ENCODE data around the gene CLDN5. TPM values are rescaled to one million over a fixed set of nuclear protein-coding genes. Genes with fewer than 3 reads are reported as not detected.

Gene CLDN5
- total RNA-seq = 889 and 919 TPM in 2 replicates

DNA sequence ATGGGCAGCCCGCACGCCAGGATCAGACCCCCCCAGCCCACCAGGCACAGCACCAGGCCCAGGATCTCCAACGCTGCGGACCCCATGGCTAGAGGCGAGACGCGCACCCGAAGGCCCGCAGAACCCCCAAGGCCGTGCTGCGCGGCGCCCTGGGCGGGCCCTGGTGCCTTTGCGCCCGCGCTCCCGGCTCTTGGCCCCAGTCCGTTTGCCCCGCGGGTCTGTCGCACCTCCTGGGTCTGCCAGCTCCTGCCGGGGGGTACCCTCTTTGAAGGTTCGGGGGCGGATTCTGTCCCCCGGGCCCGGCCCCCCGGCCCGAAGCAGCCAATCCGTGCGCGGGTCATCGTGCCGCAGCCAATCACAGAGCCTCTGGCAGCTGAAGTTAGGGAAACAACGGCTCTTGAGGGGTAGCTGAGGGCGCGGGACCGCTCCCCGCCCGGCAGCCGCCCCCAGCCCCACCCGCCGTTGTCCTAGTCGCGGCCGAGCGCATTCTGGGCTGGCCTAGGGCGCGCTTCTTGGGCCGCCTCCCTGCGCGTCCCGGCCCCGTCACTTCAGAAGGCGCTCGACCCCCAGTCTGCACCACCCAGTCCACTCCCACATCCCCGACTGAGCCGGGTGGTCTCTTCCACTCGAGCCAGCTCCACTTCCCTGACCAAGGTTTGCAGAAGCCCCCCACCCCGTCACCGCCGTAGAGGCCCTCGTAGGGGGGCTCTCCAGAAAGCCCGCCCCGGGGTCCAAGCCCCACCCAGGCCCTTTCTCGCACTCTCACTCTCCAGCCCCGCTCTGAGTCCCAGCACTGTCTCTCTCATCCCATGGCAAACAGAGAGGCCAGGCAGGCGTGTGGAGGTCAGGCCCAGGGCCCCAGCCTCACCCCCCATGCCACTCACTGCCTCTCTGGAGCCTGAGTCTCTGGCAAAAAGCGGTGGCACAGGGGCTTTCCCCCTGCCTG lies at the start of gene CLDN5:
Gene CLDN5 (minus strand): TSS at position 241 of the 946 bp plus-strand sequence. CDS start 155 bp downstream, at position 86.

DNA sequence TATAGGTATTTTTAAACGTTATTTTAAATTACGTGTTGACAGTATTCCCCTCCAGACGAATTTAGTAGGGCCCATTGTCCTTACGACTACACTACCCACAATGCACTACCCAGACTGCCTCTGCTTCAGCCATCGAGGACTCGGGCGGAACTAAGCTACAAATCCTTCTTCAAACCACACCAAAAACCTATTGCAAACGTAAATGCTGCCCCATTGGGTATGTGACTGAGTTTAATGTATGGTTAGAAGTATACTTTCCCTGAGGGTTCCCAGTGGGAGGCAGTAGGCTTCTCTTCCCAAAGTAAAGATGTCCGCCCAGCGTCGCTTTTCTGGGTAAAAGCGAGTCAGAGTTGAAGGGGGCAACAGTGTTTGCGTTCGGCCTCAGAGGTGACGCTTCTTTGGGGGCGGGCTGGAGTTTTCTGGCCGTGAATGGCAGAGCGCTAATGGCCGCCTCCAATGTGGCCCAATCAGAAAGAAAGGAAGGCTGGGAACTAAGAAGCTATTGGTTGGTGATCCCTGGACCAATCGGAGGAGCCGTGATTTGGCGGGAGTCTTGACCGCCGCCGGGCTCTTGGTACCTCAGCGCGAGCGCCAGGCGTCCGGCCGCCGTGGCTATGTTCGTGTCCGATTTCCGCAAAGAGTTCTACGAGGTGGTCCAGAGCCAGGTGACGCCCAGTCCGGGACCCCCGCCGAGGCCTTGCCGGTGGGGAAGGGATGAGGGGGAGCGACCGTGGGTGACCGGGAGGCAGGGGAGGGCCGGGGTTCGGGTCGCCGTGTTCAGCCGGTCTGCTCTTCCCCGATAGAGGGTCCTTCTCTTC lies 44.6 kb downstream of the CLDN5 start, which contains the start of gene CDC45:
Gene CDC45 (plus strand): TSS at position 566 of the 818 bp plus-strand sequence. CDS start 49 bp downstream, at position 615.

GRCh38 chr22:19478901-19479354 lies 45.3 kb downstream of the CLDN5 start, which contains the start of gene UFD1:
Gene UFD1, minus strand, starts transcription at chr22:19479193. Its CDS starts 108 bp downstream, at chr22:19479085.

Other genes starting within 250 kb of the CLDN5 start
- gene CLTCL1, start 232.7 kb downstream of the CLDN5 start, total RNA-seq = 2.4 and 3.5 TPM in 2 replicates
- gene HIRA, start 92.7 kb downstream of the CLDN5 start, total RNA-seq = 15.2 and 17.7 TPM in 2 replicates
- gene MRPL40, start 91.9 kb downstream of the CLDN5 start, total RNA-seq = 39.1 and 46.2 TPM in 2 replicates
- gene C22orf39, start 76.7 kb downstream of the CLDN5 start, total RNA-seq = 24.0 and 24.2 TPM in 2 replicates
- 68.5 and 85.9 TPM in 2 replicates for gene UFD1, start 45.2 kb downstream of the CLDN5 start, total RNA-seq
- 39.4 and 43.0 TPM in 2 replicates for gene CDC45, start 44.5 kb downstream of the CLDN5 start, total RNA-seq
- 7.9 and 8.7 TPM in 2 replicates for gene SEPTIN5, start 190.1 kb upstream of the CLDN5 start, total RNA-seq
- 1.0 and 3.7 TPM in 2 replicates for gene GP1BB, start 199.1 kb upstream of the CLDN5 start, total RNA-seq
- 12.3 and 14.5 TPM in 2 replicates for gene TBX1, start 236.4 kb upstream of the CLDN5 start, total RNA-seq